K562 (cell line): ENCODE data around the gene PNPLA7. TPM values are rescaled to one million over a fixed set of nuclear protein-coding genes. Genes with fewer than 3 reads are reported as not detected.

Experiments
- CREM ChIP-seq: IDR thresholded peaks from 2 replicates; pipeline ENCODE4 v1.6.1; 2014; ENCODE audit warnings: antibody characterized with exemption, low read depth
- MAX ChIP-seq: sonication (generic); formaldehyde crosslinking; IDR thresholded peaks from 2 replicates; pipeline ENCODE4 v1.9.0; 2022; ENCODE audit warnings: mild to moderate bottlenecking, missing genetic modification reagents
- NRF1 ChIP-seq, 2 experiments: fragments of 450-650 bp; IDR thresholded peaks in 1 of 2; conservative IDR thresholded peaks in 1 of 2; 2 replicates each; pipeline ENCODE4 v1.6.1; 2014; ENCODE audit warnings: mild to moderate bottlenecking in 2 of 2
- POLR2AphosphoS5 ChIP-seq: IDR thresholded peaks from 2 replicates; pipeline ENCODE4 v1.6.1; 2011; ENCODE audit warnings: mild to moderate bottlenecking, low read depth, low read length, moderate library complexity; ENCODE audit not compliant: control insufficient read depth, insufficient read depth
- RNF2 ChIP-seq: sonication (generic); IDR thresholded peaks from 2 replicates; pipeline ENCODE4 v1.6.1; 2016
- TCF7 ChIP-seq: sonication (generic); IDR thresholded peaks from 2 replicates; pipeline ENCODE4 v1.6.1; 2016; ENCODE audit warnings: antibody characterized with exemption, borderline replicate concordance
- USF1 ChIP-seq: sonication (generic); formaldehyde crosslinking; IDR thresholded peaks from 2 replicates; pipeline ENCODE4 v1.9.0; 2022; ENCODE audit warnings: mild to moderate bottlenecking, missing genetic modification reagents
- ZNF347 ChIP-seq: fragments of 450-650 bp; formaldehyde crosslinking; IDR thresholded peaks from 2 replicates; pipeline ENCODE4 v1.4.0; 2020; ENCODE audit warnings: low read depth, mild to moderate bottlenecking, moderate library complexity
- ZNF609 ChIP-seq: sonication (generic); formaldehyde crosslinking; IDR thresholded peaks from 2 replicates; pipeline ENCODE4 v1.8.1; 2023; ENCODE audit warnings: missing genetic modification reagents, mild to moderate bottlenecking, borderline replicate concordance
- ZNF740 ChIP-seq, 3 experiments: fragments of 200-800 bp in 1 of 3; sonication (Bioruptor generic) in 1 of 3; sonication (generic) in 1 of 3; formaldehyde crosslinking in 1 of 3; IDR thresholded peaks; 2 replicates each; pipeline versions ENCODE4 v1.6.1 to v1.8.0; 2016 to 2022; ENCODE audit warnings: mild to moderate bottlenecking in 2 of 3, missing compliant biosample characterization in 2 of 3, missing genetic modification characterization in 2 of 3, missing genetic modification reagents in 1 of 3
- polyA plus RNA-seq, 8 experiments: library from polyadenylated mRNA; depleted of rRNA in 4 of 8; stranded (reverse) in 5 of 8; unstranded in 3 of 8; fragments of >200 nt; fragmentation: Nextera tagmentation in 2 of 8; fragmentation: Illumina TruSeq in 1 of 8; extraction: Ambion mirVana in 2 of 8; extraction: Trizol in 1 of 8; gene quantifications; 2 replicates each; pipeline versions ENCODE4 v1.2.1 to v1.2.3, GENCODE V29; 2011 to 2014; ENCODE audit warnings: inconsistent platforms in 1 of 8, missing spikeins in 1 of 8
- total RNA-seq, 7 experiments: library from RNA; depleted of rRNA in 6 of 7; stranded (reverse); fragments of >200 nt in 6 of 7; fragmentation: Illumina TruSeq in 2 of 7; extraction: Trizol in 2 of 7; gene quantifications; 2 replicates each; pipeline versions ENCODE4 v1.2.1 to v1.2.3, GENCODE V29; 2011 to 2021; ENCODE audit warnings: low replicate concordance in 1 of 7

PNPLA7 gene
- total and polyA plus RNA-seq, 9 of the 15 experiments (the other 6 are each of a cell fraction or from before 2014, with no cell fraction given), result 0.01 to 0.85 (median 0.19) TPM; not detected in 1

- TF ChIP-seq ZNF609 (CRISPR knock-in tag), result 0 out of 2 replicates have a peak, but pooled peaks have one; percentile 52
- TF ChIP-seq RNF2, result 0 out of 2 replicates have a peak, but pooled peaks have one; percentile 21
- TF ChIP-seq TCF7, result peak; percentile 93; the same call in 1 of the 2 replicates
- no peak for TF ChIP-seq ZNF347 (CRISPR knock-in tag)
- TF ChIP-seq USF1 (CRISPR knock-in tag), result no peak
- TF ChIP-seq MAX, result peak; percentile 86
- peak; percentile 23 to 45; a peak in 2 of 4 replicates for TF ChIP-seq NRF1 (conservative IDR thresholded peaks at IDR 0.05 in 1 of 2, IDR thresholded peaks at IDR 0.05 in 1 of 2)
- TF ChIP-seq ZNF740 (CRISPR knock-in tag; IDR thresholded peaks at IDR 0.05), result peak; percentile 67
- peak in 1 of 2 experiments; percentile 41; a peak in 1 of 4 replicates for TF ChIP-seq ZNF740 (tag; IDR thresholded peaks at IDR 0.05)
- 0 out of 2 replicates have a peak, but pooled peaks have one; percentile 24 for TF ChIP-seq POLR2AphosphoS5
- peak; percentile 20; the same call in 1 of the 2 replicates for TF ChIP-seq CREM
Measured at GRCh38 chr9:137449931-137450538, 100.2 kb downstream of the PNPLA7 start (continued).
